SKM-1 treated with dmso at 0.1 percent for 144 hours (cell line): ENCODE results near the gene ADAM29.
"Not testable (repeated sequence)": the region's sequence is repeated elsewhere in the genome, so short reads cannot be mapped to it uniquely, and the experiment has no call there.

Experiments
- DNase-seq: peaks from one replicate; lab custom pipeline; 2025; ENCODE audit not compliant: unreplicated experiment; lab: John Stamatoyannopoulos, UW

The ADAM29 gene

GRCh38 chr4:174946246-174946645 is 28.1 kb downstream of the ADAM29 start:
- DNase-seq = no peak

- DNase-seq = no peak
Measured at GRCh38 chr4:174948826-174949225, 30.7 kb downstream of the ADAM29 start.

GRCh38 chr4:174972911-174973310 is 54.8 kb downstream of the ADAM29 start:
- DNase-seq = no peak

DNA sequence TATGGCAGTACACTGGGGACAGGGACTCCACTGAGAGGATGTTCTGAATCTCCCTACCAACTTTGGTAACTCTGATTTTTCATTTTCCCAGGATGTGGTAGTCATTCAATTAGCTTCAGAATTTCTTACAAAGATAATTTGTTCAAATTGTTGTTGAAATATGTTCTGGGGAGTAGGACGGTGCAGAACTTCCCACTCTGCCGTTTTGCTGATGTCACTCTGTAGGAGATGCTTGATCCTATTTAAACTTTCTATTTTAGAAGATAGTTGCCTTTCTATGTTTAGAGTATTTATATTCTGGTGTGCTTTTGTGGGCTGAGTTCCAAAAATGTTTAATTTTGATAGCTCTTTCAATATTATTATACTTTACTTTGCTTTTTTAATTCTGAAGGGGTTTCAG is 55.2 kb downstream of the ADAM29 start:
- DNase-seq = no peak

DNA sequence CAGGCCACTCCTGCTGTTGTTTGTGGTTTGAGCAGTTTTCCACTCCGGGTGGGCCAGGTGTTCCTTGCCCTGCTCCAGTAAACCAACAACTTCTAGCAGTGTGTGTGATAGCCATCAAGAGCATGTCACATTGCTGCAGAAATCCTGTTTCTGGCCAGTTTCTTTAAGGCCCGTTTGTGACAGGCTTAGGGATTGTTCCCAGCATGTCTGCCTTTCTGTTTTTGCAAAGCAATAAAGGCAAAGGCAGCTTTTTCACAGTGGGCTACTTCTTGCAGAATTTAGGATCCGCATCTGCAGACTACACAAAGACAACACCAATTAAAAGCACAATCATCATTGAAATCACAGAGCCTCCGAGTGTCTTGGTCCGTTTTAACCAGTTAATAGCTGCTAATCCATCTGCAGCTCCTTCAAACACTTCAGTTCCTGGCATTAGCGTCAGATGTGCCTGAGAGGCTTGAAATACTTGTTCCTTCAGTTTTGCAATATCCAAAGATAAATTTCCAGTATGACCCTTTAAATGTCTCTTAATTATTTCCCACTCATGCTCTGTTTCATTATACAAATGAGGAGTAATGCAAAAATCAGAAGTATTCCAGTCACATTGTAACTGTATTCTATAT is 65.1 kb downstream of the ADAM29 start:
- no peak for DNase-seq

DNA sequence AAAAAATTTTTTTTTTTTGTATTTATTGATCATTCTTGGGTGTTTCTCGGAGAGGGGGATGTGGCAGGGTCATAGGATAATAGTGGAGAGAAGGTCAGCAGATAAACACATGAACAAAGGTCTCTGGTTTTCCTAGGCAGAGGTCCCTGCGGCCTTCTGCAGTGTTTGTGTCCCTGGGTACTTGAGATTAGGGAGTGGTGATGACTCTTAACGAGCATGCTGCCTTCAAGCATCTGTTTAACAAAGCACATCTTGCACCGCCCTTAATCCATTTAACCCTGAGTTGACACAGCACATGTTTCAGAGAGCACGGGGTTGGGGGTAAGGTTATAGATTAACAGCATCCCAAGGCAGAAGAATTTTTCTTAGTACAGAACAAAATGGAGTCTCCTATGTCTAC is 65.7 kb downstream of the ADAM29 start:
- not testable (repeated sequence) for DNase-seq

DNA sequence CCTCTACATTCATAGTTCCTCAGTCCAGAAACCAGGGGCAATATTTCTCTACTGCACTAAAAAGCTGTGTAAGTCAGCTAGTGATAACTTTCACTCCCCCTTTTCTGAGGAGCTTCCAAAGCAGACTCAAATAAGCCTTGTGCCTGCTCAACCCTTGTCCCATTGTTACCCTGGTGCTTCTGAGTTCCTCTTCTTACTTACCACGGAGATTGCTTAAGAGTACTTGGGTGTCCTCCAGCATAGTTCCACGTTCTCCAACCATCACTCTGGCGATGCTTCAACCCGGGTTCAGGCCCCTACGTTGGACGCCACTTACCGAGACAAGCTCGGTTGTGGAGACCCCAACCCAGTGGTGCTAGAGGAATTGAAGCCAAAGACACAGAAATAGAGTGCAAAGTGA is 71.6 kb downstream of the ADAM29 start:
- DNase-seq = peak; percentile 69

- DNase-seq = no peak
Measured at GRCh38 chr4:174993916-174994315, 75.8 kb downstream of the ADAM29 start.

DNA sequence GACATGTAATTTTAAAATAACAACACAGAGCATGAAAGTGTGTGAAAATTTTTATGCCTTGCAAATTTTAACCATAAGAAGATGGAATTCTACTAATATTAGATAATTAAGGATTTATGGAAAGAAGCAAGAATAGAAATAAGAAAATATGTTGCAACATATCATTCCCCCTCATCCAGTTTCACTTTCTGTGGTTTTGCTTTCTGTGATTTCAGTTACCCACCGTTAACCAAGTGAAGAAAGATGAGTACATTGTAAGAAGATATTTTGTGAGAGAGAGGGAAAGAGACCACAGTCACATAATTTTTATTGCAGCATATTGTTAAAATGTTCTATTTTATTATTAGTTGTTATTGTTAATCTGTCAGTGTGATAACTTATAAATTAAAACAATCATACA is 77.9 kb downstream of the ADAM29 start:
- DNase-seq = no peak

GRCh38 chr4:174999407-174999806 is 81.2 kb downstream of the ADAM29 start:
- DNase-seq = no peak

- no peak for DNase-seq
Measured at GRCh38 chr4:175017751-175018150, 99.6 kb downstream of the ADAM29 start.

- not testable (repeated sequence) for DNase-seq
Measured at GRCh38 chr4:175019447-175019846, 101.3 kb downstream of the ADAM29 start.
